ENCODE data around the gene CCZ1.
"Not testable (repeated sequence)": the region's sequence is repeated elsewhere in the genome, so short reads cannot be mapped to it uniquely, and the experiment has no call there.

DNA sequence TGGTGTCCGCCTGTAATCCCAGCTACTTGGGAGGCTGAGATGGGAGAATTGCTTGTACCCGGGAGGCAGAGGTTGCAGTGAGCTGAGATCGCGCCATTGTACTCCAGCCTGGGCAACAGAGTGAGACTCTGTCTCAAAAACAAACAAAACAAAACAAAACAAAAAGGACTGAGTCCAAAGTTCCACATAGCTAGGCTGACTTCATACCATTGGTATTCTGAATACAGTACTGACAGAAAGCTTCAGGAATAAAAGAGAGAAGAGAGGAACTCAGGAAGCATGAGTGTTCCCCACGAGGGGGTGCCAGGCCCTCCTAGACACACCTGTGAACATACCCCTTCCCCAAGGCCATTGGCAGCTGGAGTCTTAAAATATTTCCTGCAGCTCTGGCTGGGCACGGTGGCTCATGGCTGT is 29.6 kb upstream of the CCZ1 start:
- TF ChIP-seq, protein P1, sequence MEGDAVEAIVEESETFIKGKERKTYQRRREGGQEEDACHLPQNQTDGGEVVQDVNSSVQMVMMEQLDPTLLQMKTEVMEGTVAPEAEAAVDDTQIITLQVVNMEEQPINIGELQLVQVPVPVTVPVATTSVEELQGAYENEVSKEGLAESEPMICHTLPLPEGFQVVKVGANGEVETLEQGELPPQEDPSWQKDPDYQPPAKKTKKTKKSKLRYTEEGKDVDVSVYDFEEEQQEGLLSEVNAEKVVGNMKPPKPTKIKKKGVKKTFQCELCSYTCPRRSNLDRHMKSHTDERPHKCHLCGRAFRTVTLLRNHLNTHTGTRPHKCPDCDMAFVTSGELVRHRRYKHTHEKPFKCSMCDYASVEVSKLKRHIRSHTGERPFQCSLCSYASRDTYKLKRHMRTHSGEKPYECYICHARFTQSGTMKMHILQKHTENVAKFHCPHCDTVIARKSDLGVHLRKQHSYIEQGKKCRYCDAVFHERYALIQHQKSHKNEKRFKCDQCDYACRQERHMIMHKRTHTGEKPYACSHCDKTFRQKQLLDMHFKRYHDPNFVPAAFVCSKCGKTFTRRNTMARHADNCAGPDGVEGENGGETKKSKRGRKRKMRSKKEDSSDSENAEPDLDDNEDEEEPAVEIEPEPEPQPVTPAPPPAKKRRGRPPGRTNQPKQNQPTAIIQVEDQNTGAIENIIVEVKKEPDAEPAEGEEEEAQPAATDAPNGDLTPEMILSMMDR (IDR thresholded peaks at IDR 0.05; ENCODE audit: low read depth, low read length, poor library complexity, severe bottlenecking): not testable (repeated sequence)
- not testable (repeated sequence) for TF ChIP-seq EZH2phosphoT487 (IDR thresholded peaks at IDR 0.05; ENCODE audit: borderline replicate concordance, low read length)
